ENCODE results near the gene SFSWAP. TPM values are rescaled to one million over a fixed set of nuclear protein-coding genes. Genes with fewer than 3 reads are reported as not detected.

Gene SFSWAP
- total RNA-seq, 2 experiments from 2014 or later: 51.1 to 57.4 TPM

- Mint-ChIP-seq H3K27me3 (peaks cover 12% of the 10 kb centered on the region), H3K9me3 (no peaks in the 10 kb centered on the region), H3K4me1 (peaks cover 2% of the 10 kb centered on the region), H3K36me3 (no peaks in the 10 kb centered on the region), H3K4me3 (no peak overlapping the region), H3K27ac (no peak overlapping the region)
- no peak for DNase-seq
Observed at GRCh38 chr12:131687346-131688125, 23.4 kb upstream of the SFSWAP start.

- Mint-ChIP-seq H3K27ac (no peak overlapping the region), H3K4me3 (no peak overlapping the region), H3K36me3 (no peaks in the 10 kb centered on the region)
Observed at GRCh38 chr12:131688131-131688844, 22.6 kb upstream of the SFSWAP start.

GRCh38 chr12:131688845-131689154 lies 22.1 kb upstream of the SFSWAP start:
- no peaks in the 10 kb centered on the region for H3K9me3 Mint-ChIP-seq
- no peak overlapping the region for H3K4me3 Mint-ChIP-seq
- H3K27ac Mint-ChIP-seq: no peak overlapping the region
- H3K27me3 Mint-ChIP-seq: peaks cover 12% of the 10 kb centered on the region
- DNase-seq: no peak
- no peaks in the 10 kb centered on the region for H3K4me1 Mint-ChIP-seq
- no peaks in the 10 kb centered on the region for H3K36me3 Mint-ChIP-seq

More at GRCh38 chr12:131688131-131688844, 22.6 kb upstream of the SFSWAP start:
- no peaks in the 10 kb centered on the region for H3K9me3 Mint-ChIP-seq
- no peaks in the 10 kb centered on the region for H3K4me1 Mint-ChIP-seq
- H3K27me3 Mint-ChIP-seq: peaks cover 12% of the 10 kb centered on the region
- DNase-seq: no peak

GRCh38 chr12:131690320-131690719 lies 20.6 kb upstream of the SFSWAP start:
- no peak overlapping the region for H3K4me3 Mint-ChIP-seq
- no peaks in the 10 kb centered on the region for H3K4me1 Mint-ChIP-seq
- peaks cover 12% of the 10 kb centered on the region for H3K27me3 Mint-ChIP-seq
- H3K36me3 Mint-ChIP-seq: no peaks in the 10 kb centered on the region
- H3K9me3 Mint-ChIP-seq: no peaks in the 10 kb centered on the region
- DNase-seq: no peak
- H3K27ac Mint-ChIP-seq: no peak overlapping the region

- peaks cover 15% of the 10 kb centered on the region for H3K27me3 Mint-ChIP-seq
- no peak overlapping the region for H3K4me3 Mint-ChIP-seq
- H3K27ac Mint-ChIP-seq: no peak overlapping the region
- no peaks in the 10 kb centered on the region for H3K9me3 Mint-ChIP-seq
- no peak for DNase-seq
- H3K4me1 Mint-ChIP-seq: no peaks in the 10 kb centered on the region
- H3K36me3 Mint-ChIP-seq: no peaks in the 10 kb centered on the region
Observed at GRCh38 chr12:131692431-131692830, 18.5 kb upstream of the SFSWAP start.

- Mint-ChIP-seq H3K36me3 (no peaks in the 10 kb centered on the region), H3K27me3 (peaks cover 14% of the 10 kb centered on the region), H3K9me3 (no peaks in the 10 kb centered on the region), H3K4me3 (no peak overlapping the region), H3K4me1 (no peaks in the 10 kb centered on the region), H3K27ac (no peak overlapping the region)
- DNase-seq: no peak
Observed at GRCh38 chr12:131693149-131693548, 17.7 kb upstream of the SFSWAP start.

- Mint-ChIP-seq H3K27ac (no peak overlapping the region), H3K4me3 (no peak overlapping the region), H3K4me1 (no peaks in the 10 kb centered on the region), H3K36me3 (no peaks in the 10 kb centered on the region), H3K27me3 (peaks cover 13% of the 10 kb centered on the region), H3K9me3 (no peaks in the 10 kb centered on the region)
- DNase-seq: no peak
Observed at GRCh38 chr12:131694116-131694838, 16.6 kb upstream of the SFSWAP start.

GRCh38 chr12:131695968-131696367 lies 14.9 kb upstream of the SFSWAP start:
- no peaks in the 10 kb centered on the region for H3K9me3 Mint-ChIP-seq

GRCh38 chr12:131698286-131698685 lies 12.6 kb upstream of the SFSWAP start:
- Mint-ChIP-seq H3K9me3 (peaks cover under 1% of the 10 kb centered on the region), H3K27ac (no peak overlapping the region), H3K36me3 (no peaks in the 10 kb centered on the region), H3K27me3 (peaks cover 7% of the 10 kb centered on the region), H3K4me1 (no peaks in the 10 kb centered on the region), H3K4me3 (no peak overlapping the region)
- no peak for DNase-seq

More at GRCh38 chr12:131695968-131696367, 14.9 kb upstream of the SFSWAP start:
- Mint-ChIP-seq H3K36me3 (no peaks in the 10 kb centered on the region), H3K27ac (no peak overlapping the region), H3K27me3 (peaks cover 11% of the 10 kb centered on the region), H3K4me3 (no peak overlapping the region), H3K4me1 (no peaks in the 10 kb centered on the region)
- DNase-seq: no peak

GRCh38 chr12:131699434-131699833 lies 11.5 kb upstream of the SFSWAP start:
- no peaks in the 10 kb centered on the region for H3K36me3 Mint-ChIP-seq
- H3K4me3 Mint-ChIP-seq: no peak overlapping the region
- DNase-seq: no peak
- no peak overlapping the region for H3K27ac Mint-ChIP-seq
- peaks cover 7% of the 10 kb centered on the region for H3K27me3 Mint-ChIP-seq
- H3K4me1 Mint-ChIP-seq: no peaks in the 10 kb centered on the region
- peaks cover 8% of the 10 kb centered on the region for H3K9me3 Mint-ChIP-seq

- Mint-ChIP-seq H3K9me3 (peaks cover 15% of the 10 kb centered on the region), H3K4me3 (no peak overlapping the region), H3K4me1 (no peaks in the 10 kb centered on the region), H3K27ac (no peak overlapping the region), H3K36me3 (no peaks in the 10 kb centered on the region), H3K27me3 (peaks cover 7% of the 10 kb centered on the region)
- no peak for DNase-seq
Observed at GRCh38 chr12:131700271-131700670, 10.6 kb upstream of the SFSWAP start.

GRCh38 chr12:131701705-131702572 lies 9.0 kb upstream of the SFSWAP start:
- peaks cover 15% of the 10 kb centered on the region for H3K9me3 Mint-ChIP-seq
- no peaks in the 10 kb centered on the region for H3K4me1 Mint-ChIP-seq
- H3K36me3 Mint-ChIP-seq: no peaks in the 10 kb centered on the region
- H3K4me3 Mint-ChIP-seq: no peak overlapping the region
- peaks cover 3% of the 10 kb centered on the region for H3K27me3 Mint-ChIP-seq
- no peak overlapping the region for H3K27ac Mint-ChIP-seq
- DNase-seq: no peak

- no peaks in the 10 kb centered on the region for H3K4me1 Mint-ChIP-seq
- DNase-seq: no peak
- H3K27ac Mint-ChIP-seq: no peak overlapping the region
- no peak overlapping the region for H3K4me3 Mint-ChIP-seq
- no peaks in the 10 kb centered on the region for H3K36me3 Mint-ChIP-seq
- H3K9me3 Mint-ChIP-seq: peaks cover 15% of the 10 kb centered on the region
- peaks cover 3% of the 10 kb centered on the region for H3K27me3 Mint-ChIP-seq
Observed at GRCh38 chr12:131702573-131702877, 8.4 kb upstream of the SFSWAP start.

GRCh38 chr12:131703161-131703560 lies 7.7 kb upstream of the SFSWAP start:
- Mint-ChIP-seq H3K9me3 (peaks cover 15% of the 10 kb centered on the region), H3K27me3 (peaks cover 2% of the 10 kb centered on the region), H3K4me1 (no peaks in the 10 kb centered on the region), H3K36me3 (no peaks in the 10 kb centered on the region), H3K27ac (no peak overlapping the region), H3K4me3 (no peak overlapping the region)
- DNase-seq: no peak

GRCh38 chr12:131704509-131704908 lies 6.4 kb upstream of the SFSWAP start:
- Mint-ChIP-seq H3K4me3 (no peak overlapping the region), H3K27ac (no peak overlapping the region), H3K9me3 (peaks cover 23% of the 10 kb centered on the region), H3K27me3 (no peaks in the 10 kb centered on the region), H3K4me1 (peaks cover 3% of the 10 kb centered on the region), H3K36me3 (peaks cover 6% of the 10 kb centered on the region)
- DNase-seq: no peak
